Middle frontal gyrus (tissue), 1 donor: ENCODE results near the gene CSMD2.

ENCODE experiments used
- DNase-seq: peaks from one replicate; pipeline ENCODE4 v3.0.0-alpha.2; 2015; ENCODE audit warnings: low spot score; ENCODE audit errors: extremely low spot score

The CSMD2 gene

DNA sequence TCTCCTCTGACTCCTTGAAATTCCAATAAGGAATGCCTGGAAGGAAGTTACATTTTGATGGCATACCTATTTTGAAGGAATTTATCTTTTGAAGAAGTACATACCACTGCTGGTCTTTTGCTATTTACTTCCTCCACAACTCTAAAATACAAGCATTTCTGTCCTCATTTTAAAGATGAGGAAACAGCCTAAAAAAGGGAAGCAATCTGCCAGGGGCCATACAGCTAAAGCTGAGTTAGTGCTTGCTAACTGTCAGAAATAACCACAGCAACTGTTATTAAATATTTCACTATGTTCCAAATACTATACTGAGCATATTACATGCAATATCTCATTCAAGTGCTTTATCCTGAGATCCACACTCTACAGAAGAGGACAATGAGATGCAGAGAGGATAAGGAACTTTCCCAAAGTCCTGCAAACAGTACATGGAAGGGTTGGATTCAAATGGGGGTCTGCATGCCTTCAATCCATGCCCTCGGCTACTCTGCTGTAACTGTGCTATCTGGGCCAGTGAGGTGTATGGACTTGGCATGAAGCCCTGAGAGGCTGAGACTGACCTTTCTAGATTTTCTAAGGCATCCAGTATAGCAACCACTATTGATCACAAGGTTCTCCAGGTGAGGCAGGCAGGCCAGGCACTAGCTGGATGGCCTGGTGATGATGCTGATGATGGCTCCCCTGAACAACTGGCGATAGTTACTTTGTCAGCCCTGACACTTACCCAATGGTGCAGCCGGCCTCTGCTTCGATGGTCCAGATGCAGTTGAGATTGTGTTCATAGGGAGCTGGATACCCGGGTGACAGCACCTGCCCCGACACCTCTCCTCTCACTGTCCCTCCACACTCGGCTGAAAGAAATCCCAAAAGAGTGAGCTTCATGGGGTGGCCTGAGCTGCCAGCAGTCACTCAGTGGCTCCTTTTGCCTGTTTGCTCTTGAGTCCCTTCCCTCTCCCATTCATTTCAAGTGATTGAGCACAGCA is 472.5 kb downstream of the CSMD2 start:
- no peak for DNase-seq

- no peak for DNase-seq
These were observed 478.0 kb downstream of the CSMD2 start for GRCh38 chr1:33687000-33687399.

DNA sequence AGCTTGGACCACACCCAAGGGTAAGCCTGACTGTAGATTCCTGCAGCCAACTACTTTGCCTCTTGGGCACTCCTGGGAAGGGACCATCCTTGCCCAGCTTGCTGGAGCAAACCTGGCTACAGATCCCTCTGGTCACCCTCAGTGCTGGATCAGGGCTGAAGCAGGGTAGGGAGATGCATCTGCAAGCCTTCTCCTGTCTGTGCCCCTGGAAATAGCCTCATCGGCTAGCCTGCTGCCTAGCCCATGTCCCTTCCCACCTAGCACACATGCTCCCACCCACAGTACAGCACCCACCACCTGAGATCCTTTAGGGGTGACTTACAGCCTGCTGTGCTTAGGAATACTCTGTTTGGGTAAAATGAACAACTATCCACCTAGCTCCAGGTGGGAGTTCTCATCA is 478.5 kb downstream of the CSMD2 start:
- DNase-seq: no peak

DNA sequence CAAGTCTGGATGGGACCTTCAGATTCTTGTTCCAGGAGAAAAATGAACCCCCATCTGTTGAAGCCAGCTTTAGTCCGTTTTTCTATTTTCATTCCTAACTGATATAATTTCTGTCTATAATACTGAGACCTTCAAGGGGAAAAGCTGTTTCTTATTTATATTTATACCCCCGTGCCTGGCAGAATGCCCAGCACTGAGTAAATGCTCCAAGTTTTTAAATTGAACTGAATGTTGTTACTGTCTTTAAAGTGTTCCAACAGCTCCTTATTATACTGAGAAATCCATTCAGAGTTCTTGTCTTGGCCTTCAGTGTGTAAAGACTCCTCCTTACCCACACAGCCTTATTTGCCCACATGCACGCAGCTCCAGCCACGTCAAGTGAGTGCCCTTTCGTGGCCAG is 479.8 kb downstream of the CSMD2 start:
- no peak for DNase-seq

GRCh38 chr1:33684396-33685179 is 480.4 kb downstream of the CSMD2 start:
- DNase-seq: no peak

GRCh38 chr1:33683913-33684312 is 481.1 kb downstream of the CSMD2 start:
- peak; percentile 20 for DNase-seq

GRCh38 chr1:33682371-33682770 is 482.7 kb downstream of the CSMD2 start:
- DNase-seq: no peak

DNA sequence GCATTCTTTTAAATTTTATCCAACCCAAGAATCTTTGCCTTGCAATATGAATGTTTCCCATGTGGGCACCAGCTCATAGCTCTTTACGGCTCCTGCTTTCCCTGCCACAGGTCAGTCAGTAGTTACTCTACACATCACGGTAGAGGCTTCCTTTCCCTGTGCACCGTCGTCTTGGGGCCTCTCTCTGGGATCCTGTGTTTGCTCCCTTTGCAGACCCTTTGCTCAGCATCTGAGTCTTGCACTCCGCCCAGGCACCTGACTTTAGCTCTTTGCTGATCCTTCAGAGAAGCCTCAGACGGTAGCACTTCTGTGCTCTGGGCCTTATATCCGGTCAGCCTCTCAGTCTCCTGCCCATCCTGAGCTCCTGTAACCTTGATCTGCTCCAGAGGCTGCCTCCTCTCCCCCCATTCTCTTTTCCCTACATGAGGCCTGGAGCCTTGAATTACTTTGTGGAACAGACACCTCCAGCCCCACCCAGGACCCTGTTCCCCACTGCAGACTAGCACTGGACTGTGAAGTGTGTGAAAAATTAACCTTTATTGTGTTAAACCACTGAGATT is 484.7 kb downstream of the CSMD2 start:
- DNase-seq: no peak

GRCh38 chr1:33670567-33670966 is 494.5 kb downstream of the CSMD2 start:
- no peak for DNase-seq

GRCh38 chr1:33668695-33669094 is 496.3 kb downstream of the CSMD2 start:
- DNase-seq: no peak

GRCh38 chr1:33667386-33668282 is 497.4 kb downstream of the CSMD2 start:
- DNase-seq: no peak

DNA sequence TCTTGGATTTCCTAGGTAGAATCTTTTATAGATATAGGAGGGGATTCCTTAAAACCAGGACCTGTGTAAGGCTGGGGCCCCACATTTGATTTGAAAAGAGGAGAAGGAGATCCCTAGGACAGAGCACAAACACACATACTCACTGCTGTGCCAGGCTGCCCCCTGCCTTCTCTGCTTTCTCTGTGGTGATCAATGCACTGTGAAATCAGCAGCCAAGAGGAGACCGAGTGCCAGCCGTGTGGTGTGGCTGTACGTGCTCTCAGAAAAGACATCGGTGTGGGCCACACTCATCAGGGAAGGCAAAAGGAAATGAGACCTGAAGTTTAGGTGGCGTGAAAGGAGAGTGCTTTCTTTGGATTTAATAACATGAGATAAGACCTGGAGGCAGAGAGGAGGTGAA is 498.4 kb downstream of the CSMD2 start:
- no peak for DNase-seq

- no peak for DNase-seq
These were observed 503.1 kb downstream of the CSMD2 start for GRCh38 chr1:33661811-33662454.

- DNase-seq: no peak
These were observed 504.1 kb downstream of the CSMD2 start for GRCh38 chr1:33660956-33661355.

DNA sequence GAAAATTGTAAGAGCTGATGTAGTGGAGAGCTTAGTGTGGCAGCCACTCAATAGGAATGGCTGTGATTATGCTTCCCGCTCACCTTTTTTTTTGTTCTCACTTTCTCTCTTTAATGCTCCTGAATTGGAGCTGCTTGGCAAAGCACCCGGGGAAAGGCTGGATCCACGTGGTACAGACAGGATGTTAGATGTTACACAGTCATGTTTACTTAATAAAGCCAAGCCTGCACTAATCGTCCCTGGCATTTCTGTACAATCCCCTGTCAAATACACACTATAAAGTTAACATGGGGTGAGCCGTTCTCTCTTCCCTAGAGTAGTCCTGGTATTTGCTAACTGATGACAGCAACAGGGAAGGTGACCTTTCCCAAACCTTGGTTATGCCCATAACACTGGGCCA is 504.8 kb downstream of the CSMD2 start:
- DNase-seq: no peak

- DNase-seq: no peak
These were observed 505.4 kb downstream of the CSMD2 start for GRCh38 chr1:33659641-33660040.

GRCh38 chr1:33657833-33658232 is 507.2 kb downstream of the CSMD2 start:
- no peak for DNase-seq

DNA sequence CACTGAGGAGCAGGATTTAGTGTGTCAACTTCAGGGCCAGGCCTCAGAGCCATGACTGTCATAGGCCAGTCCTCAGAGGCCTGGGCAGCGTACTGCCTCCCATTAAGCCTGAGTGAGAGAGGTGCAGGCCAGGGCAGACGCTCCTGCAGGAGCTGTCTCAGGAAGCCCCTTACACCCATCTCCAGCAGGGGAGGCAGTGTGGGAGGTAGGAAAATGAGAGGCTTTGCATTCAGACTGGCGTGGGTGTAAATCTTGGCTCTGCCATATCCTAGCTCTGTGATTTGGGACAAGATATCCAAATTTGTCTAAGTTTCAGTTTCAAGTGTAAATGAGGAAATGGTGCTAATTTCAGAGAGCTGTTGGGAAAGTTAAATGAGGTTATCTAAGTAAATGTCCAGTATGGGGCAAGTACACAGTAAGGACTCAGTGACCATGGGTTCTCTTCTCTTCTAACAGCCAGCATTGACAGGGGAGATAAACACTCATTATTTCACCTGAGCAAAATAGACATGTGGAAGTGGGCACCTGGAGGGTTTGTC is 508.5 kb downstream of the CSMD2 start:
- DNase-seq: peak; percentile 22

GRCh38 chr1:33655496-33655895 is 509.5 kb downstream of the CSMD2 start:
- DNase-seq: no peak

DNA sequence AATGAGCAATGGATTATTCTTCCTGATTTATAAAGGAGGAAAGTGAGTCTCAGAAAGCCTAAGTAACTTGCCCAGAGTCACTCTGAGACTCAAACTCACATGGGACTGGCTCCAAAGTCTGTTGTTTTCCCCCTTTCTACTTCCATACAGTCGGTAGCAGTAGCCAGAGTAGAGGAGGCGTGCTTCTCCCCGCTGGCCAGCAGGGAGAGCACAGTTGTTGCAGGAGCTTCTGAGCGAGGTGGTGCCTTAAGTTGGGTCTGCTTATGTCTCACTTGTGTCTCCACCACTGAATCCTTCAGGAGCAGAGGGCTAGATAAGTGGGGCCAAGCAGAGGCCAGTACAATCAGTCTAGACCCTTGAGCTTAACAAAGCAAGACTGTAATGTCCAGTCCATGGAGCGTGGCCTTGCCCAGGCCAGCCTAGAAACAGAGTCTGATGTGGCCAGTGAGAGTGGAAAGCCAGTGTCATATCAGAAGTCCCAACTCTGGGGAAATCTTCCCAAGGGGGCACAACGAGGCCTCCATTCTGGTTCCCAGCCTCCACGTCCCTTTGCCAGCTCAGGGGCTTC is 510.7 kb downstream of the CSMD2 start:
- DNase-seq: no peak
